Kidney (tissue), 14 donors: ENCODE measurements around the gene ANKS1B. TPM values are rescaled to one million over a fixed set of nuclear protein-coding genes. Genes with fewer than 3 reads are reported as not detected.

Source experiments
- DNase-seq, 5 donors: peaks; one replicate each; pipeline ENCODE4 v3.0.0-alpha.2; 2013 to 2020
- FAIRE-seq: peaks from 2 replicates; lab custom pipeline; 2012; peaks lifted over from hg19 to GRCh38; lab: Jason Lieb, UNC
- H3K27ac ChIP-seq, 2 donors: one replicate each; pipeline ENCODE4 v1.7.0; 2013; ENCODE audit warnings: low read depth in 2 of 2, low read length in 2 of 2, inconsistent platforms in 1 of 2
- H3K27me3 ChIP-seq: one replicate; pipeline ENCODE4 v1.7.1; 2013; ENCODE audit warnings: low read length, inconsistent platforms; ENCODE audit not compliant: control insufficient read depth, insufficient read depth
- H3K36me3 ChIP-seq, 3 donors: one replicate each; pipeline versions ENCODE4 v1.7.0 to v1.7.1; 2013; ENCODE audit warnings: low read length in 3 of 3, control low read depth in 1 of 3, inconsistent platforms in 1 of 3; ENCODE audit not compliant: insufficient read depth in 3 of 3, control insufficient read depth in 2 of 3
- H3K4me1 ChIP-seq, 3 donors: one replicate each; pipeline versions ENCODE4 v1.7.0 to v1.7.1; 2013; ENCODE audit warnings: low read length in 3 of 3, inconsistent platforms in 1 of 3, low read depth in 1 of 3; ENCODE audit not compliant: control insufficient read depth in 2 of 3, insufficient read depth in 2 of 3
- H3K4me3 ChIP-seq, 3 donors: one replicate each; pipeline versions ENCODE4 v1.7.0 to v1.8.1; 2013; ENCODE audit warnings: low read length in 3 of 3, control low read depth in 1 of 3, inconsistent platforms in 1 of 3
- H3K9ac ChIP-seq, 3 donors: one replicate each; pipeline versions ENCODE4 v1.7.0 to v1.7.1; 2013; ENCODE audit warnings: low read length in 3 of 3, control low read depth in 1 of 3, inconsistent platforms in 1 of 3
- H3K9me3 ChIP-seq, 3 donors: one replicate each; pipeline versions ENCODE4 v1.7.0 to v1.7.1; 2013; ENCODE audit warnings: low read length in 3 of 3, control low read depth in 1 of 3, inconsistent platforms in 1 of 3; ENCODE audit not compliant: control insufficient read depth in 2 of 3, insufficient read depth in 1 of 3
- CTCF ChIP-seq: IDR thresholded peaks from 3 replicates; pipeline ENCODE4 v1.5.1; 2012; ENCODE audit warnings: mild to moderate bottlenecking, moderate library complexity, borderline replicate concordance; ENCODE audit not compliant: insufficient read depth; ENCODE audit errors: extremely low read depth
- intact Hi-C: fragments of 100-400 bp; cut with DNase I; formaldehyde crosslinking; loops from one replicate; pipeline ENCODE4 v1.11.1; 2022
- polyA plus RNA-seq: library from polyadenylated mRNA; stranded (reverse); fragments of 350-450 nt; fragmentation: Illumina TruSeq; extraction: RNeasy Lipid Tissue Mini Kit (QIAGEN cat#74804); gene quantifications from one replicate; pipeline ENCODE4 v1.2.3, GENCODE V29; 2014; ENCODE audit warnings: low read depth, low replicate concordance; ENCODE audit not compliant: insufficient read depth
- total RNA-seq: library from RNA; stranded (reverse); fragmentation: NEBNext Ultra II Directional; extraction: Animal tissue kit (Norgen Biotek cat#: 25700); gene quantifications from one replicate; pipeline ENCODE4 v1.2.1, GENCODE V29; 2021
- donor health status: control.
- donor health status: control.
- donor health status: control.
- donor health status: control.
- donor health status: control.
- donor health status: DM: yes; HTN: yes; CAD: no.
- donor health status: Normal renal cell carcinoma (clear cell type).

ANKS1B gene
- total and polyA plus RNA-seq, 2 donors from 2014 or later, result 1.7 to 5.8 TPM

- no peak for FAIRE-seq
- Histone ChIP-seq H3K4me1 (no peaks in the 10 kb centered on the region), H3K36me3 (no peaks in the 10 kb centered on the region), H3K27me3 (no peaks in the 10 kb centered on the region), H3K9ac (no peak overlapping the region), H3K27ac (no peak overlapping the region), H3K4me3 (no peak overlapping the region), H3K9me3 (no peaks in the 10 kb centered on the region)
- no peak for DNase-seq
- intact Hi-C loops, result no loop called here
- TF ChIP-seq CTCF, result no peak
Observed at GRCh38 chr12:98814254-98814653, 1170.5 kb downstream of the ANKS1B start.

GRCh38 chr12:98812225-98812624 is 1172.5 kb downstream of the ANKS1B start:
- intact Hi-C loops, result no loop called here
- Histone ChIP-seq H3K4me3 (no peak overlapping the region), H3K36me3 (no peaks in the 10 kb centered on the region), H3K27me3 (no peaks in the 10 kb centered on the region), H3K9ac (no peak overlapping the region), H3K27ac (no peak overlapping the region), H3K9me3 (no peaks in the 10 kb centered on the region), H3K4me1 (no peaks in the 10 kb centered on the region)
- DNase-seq (no peak), FAIRE-seq (no peak)
- TF ChIP-seq CTCF, result no peak

- TF ChIP-seq CTCF, result no peak
- Histone ChIP-seq H3K9me3 (no peaks in the 10 kb centered on the region), H3K36me3 (no peaks in the 10 kb centered on the region), H3K27ac (no peak overlapping the region), H3K4me1 (no peaks in the 10 kb centered on the region), H3K9ac (no peak overlapping the region), H3K27me3 (no peaks in the 10 kb centered on the region), H3K4me3 (no peak overlapping the region)
- FAIRE-seq, result no peak
- no peak for DNase-seq
- intact Hi-C loops, result no loop called here
Observed at GRCh38 chr12:98808243-98808875, 1176.4 kb downstream of the ANKS1B start.

- no peak for TF ChIP-seq CTCF
- FAIRE-seq (no peak), DNase-seq (no peak)
- intact Hi-C loops, result no loop called here
- H3K27ac ChIP-seq, result no peak overlapping the region
- H3K4me1 ChIP-seq, result no peaks in the 10 kb centered on the region
- no peak overlapping the region for H3K4me3 ChIP-seq
- no peaks in the 10 kb centered on the region for H3K9me3 ChIP-seq
- no peaks in the 10 kb centered on the region for H3K27me3 ChIP-seq
- H3K9ac ChIP-seq, result no peak overlapping the region
- no peaks in the 10 kb centered on the region for H3K36me3 ChIP-seq
Observed at GRCh38 chr12:98807187-98807586, 1177.5 kb downstream of the ANKS1B start.
